GM19035 (cell line): ENCODE measurements around the gene MLH3.

Experiments used
- ATAC-seq: cut with Tn5 transposase; IDR thresholded peaks from one replicate; pipeline ENCODE4 v1.9.1; 2021; ENCODE audit not compliant: unreplicated experiment

Gene MLH3

DNA sequence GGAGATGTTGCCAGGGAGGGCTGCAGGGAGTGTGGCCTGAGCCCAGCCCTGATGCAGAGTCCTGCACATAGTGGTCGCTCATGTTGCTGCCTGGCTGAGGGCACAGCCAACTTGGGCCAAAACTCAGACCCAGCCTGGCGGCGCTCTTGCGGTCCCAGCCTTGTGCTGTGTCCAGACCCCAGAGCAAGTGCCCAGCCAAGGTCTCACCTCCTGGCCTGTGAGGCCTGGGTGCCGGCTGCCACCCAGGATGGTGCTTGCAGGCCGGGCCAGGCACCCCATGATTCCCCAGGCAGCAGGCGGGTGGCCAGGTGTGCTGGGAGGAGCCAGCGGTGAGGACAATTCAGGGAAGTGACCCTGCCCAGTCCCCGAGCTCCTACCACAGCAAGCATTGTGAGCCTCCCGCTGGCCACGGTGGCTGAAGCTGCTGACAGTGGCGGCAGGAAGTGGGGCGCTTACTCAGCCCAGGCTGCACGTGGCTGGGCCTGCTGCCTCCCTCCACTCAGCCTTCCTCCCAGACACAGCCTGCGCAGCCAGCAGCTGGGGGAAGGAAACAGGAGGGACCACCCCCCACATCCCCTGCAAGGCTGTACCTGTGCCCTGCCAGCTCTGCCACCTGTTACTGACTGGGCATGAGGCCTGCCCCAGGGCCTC, 78.1 kb downstream of the MLH3 start:
- no peak for ATAC-seq

DNA sequence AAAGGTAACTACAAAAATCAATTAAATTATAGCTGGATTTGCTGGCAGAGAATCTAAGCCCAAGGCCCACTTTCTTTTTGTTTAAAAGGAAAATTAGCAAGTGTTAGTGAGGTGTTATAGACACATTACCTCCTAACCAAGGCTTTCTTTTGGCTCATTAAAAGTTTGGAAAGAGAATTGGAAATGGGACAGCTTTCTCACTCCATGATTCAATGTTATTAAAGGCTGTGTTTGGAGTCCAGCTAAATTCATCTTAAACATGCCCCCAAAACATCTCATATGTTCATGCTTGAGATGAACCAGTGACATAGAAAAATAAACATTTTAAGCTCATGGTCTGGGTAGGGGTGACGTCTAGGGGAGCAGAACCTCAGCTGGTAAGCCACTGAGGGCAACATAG, 82.5 kb downstream of the MLH3 start:
- ATAC-seq, result no peak

DNA sequence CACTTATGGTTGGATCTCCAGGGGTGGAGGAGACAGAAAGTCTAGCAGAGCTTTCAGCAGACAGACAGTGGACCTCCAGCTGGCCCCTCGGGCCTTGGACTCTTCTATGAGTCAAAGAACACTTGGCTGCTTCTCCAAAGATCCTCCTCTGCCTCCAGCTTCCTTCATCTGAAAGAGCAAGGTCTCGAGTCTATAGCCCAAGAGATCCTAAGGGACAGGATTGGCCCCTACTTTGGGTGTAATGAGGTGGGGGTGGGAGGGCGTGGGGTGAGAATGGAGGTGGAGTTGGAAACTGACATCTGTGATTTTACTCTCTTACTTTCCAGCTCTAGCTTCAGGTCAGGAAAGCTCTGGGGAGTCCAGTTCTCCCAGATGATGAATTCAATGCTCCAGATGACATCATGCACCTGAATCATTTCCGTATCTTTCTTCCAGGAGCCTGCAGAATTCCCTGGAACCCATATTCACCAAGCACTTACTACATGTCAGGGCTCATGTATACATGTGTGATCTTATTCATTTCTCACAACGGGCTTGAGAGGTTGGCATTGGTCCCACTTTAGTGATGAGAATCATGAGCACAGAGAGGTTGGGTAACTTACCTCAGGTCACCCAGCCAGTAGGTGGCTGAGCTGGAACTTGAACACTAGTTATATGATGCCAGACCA, 85.6 kb downstream of the MLH3 start:
- ATAC-seq, result no peak

DNA sequence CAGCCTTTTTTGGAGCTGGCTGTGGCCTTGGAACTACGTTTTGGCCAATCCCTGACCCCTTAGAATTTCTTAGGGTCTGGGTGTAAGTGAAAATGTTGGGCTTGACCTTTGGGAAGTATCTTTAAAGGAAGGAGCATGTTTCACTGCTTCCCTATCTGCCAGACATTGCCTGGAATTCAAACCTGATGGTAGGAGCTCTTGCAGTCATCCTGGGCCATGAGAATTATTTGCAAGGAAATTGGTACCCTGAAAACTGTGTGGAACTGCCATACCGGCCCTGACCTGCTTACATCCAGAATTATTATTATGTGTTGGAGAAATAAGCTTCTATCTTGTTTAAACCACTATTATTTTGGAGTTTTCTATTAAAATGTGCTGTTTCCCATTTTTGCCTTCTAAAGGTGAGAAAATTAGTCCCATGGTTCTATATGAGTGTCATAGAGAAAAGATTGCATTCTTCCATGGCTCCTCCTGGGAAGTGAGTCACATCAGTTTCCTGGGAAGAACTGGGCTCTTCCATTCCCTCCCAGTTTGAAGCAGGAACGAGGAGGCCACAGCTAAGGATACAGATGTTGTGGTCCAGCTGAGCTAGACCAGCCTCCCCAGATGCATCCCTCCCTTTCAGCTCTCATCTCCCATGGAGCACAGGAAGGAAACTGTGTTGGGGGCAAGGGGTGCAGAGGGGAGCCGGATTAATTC, 86.3 kb downstream of the MLH3 start:
- no peak for ATAC-seq
